Fibroblast of pulmonary artery (primary cell): ENCODE results near the gene TMEM184B.

ENCODE experiments used
- DNase-seq: peaks from one replicate; pipeline ENCODE4 v3.0.0-alpha.2; 2010; ENCODE audit warnings: low read depth
- H3K4me3 ChIP-seq: replicated peaks from 2 replicates; pipeline ENCODE4 v1.5.1; 2011; ENCODE audit warnings: low read depth, mild to moderate bottlenecking, control low read depth, low read length, moderate library complexity
- TF ChIP-seq, protein P1 (sequence below): IDR thresholded peaks from 2 replicates; pipeline ENCODE4 v1.5.1; 2011; ENCODE audit warnings: mild to moderate bottlenecking, control low read depth, low read length, inconsistent platforms; ENCODE audit errors: missing control alignments

TMEM184B gene

DNA sequence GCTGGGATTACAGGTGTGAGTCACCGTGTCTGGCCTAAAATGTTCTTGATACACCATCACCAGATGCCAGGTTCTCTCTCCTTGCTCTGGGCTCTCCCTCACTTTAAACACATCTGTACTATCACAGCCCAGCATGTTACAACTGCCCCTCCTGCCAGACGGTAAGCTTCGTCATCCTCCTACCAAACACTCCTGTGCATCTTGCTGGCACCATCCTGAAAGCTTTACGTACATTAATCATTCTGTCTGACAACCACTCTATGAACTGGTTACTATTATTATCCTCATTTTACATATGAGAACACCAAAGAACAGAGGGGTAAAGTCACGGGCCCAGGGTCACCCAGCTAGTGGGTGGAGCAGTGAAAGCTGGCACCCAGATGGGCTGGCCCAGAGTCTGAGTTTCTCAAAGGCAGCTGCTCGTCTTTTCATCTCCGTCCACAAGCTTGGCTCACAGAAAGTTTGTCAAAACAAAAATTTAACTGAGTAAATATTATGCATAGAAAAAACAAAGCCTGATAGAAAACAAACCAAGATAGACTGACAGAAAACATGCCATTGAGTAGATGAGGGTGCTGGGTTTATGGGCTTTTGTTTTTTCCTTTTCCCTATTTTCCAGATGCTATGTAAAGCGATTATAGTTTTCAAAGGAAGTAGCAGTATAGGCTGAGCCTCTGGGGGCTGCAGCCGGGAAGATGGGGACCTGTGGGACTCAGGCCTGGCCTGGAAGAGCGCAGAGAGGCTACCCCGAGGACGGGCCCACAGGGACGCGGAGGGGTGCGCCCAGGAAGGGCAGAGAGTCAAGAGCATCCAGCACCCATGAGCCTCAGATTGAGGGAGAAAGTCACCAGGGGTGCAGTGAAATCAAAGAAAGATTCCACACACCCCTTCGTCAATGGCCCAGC is 100.6 kb downstream of the TMEM184B start:
- no peak for DNase-seq
- TF ChIP-seq, protein P1, sequence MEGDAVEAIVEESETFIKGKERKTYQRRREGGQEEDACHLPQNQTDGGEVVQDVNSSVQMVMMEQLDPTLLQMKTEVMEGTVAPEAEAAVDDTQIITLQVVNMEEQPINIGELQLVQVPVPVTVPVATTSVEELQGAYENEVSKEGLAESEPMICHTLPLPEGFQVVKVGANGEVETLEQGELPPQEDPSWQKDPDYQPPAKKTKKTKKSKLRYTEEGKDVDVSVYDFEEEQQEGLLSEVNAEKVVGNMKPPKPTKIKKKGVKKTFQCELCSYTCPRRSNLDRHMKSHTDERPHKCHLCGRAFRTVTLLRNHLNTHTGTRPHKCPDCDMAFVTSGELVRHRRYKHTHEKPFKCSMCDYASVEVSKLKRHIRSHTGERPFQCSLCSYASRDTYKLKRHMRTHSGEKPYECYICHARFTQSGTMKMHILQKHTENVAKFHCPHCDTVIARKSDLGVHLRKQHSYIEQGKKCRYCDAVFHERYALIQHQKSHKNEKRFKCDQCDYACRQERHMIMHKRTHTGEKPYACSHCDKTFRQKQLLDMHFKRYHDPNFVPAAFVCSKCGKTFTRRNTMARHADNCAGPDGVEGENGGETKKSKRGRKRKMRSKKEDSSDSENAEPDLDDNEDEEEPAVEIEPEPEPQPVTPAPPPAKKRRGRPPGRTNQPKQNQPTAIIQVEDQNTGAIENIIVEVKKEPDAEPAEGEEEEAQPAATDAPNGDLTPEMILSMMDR = no peak
- no peak overlapping the region for H3K4me3 ChIP-seq

DNA sequence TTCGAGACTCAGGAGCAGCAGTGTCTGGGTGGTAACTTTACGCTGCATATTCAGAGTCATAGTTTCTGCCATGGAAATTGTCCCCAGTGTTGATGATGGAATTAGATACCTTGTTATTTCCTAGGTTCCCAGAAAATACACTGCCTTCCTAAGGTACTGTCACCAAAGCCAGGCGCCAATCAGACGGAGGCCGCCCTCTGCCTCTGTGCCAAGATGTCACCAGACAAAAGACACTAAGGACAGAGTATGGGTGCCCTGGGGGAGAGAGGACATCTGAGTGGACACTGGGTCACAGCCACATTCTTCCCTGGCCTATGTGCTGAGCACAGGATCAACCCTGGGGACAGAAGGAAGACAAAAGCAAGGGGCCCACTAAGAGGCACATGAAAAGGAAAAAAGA is 102.3 kb downstream of the TMEM184B start:
- TF ChIP-seq, protein P1 = no peak
- no peak overlapping the region for H3K4me3 ChIP-seq
- DNase-seq = no peak
